T-helper 1 cell treated with Interleukin-12 subunit alpha and Interleukin-12 subunit beta and Interleukin-4 antibody, amounts not matched to agents 30 ng/mL and 1 ng/mL, for 36 hours (primary cell): Measurements from ENCODE around the gene MTMR1. TPM values are rescaled to one million over a fixed set of nuclear protein-coding genes. Genes with fewer than 3 reads are reported as not detected.

ENCODE experiments used
- intact Hi-C: fragments of 100-400 bp; cut with micrococcal nuclease; formaldehyde crosslinking; loops from one replicate; pipeline ENCODE4 v1.15.1; 2024
- total RNA-seq: library from RNA; stranded (reverse); gene quantifications from 2 replicates; pipeline ENCODE4 v1.2.3, GENCODE V29; 2022

MTMR1 gene
- total RNA-seq, 1 donor from 2014 or later, result 58.2 TPM

DNA sequence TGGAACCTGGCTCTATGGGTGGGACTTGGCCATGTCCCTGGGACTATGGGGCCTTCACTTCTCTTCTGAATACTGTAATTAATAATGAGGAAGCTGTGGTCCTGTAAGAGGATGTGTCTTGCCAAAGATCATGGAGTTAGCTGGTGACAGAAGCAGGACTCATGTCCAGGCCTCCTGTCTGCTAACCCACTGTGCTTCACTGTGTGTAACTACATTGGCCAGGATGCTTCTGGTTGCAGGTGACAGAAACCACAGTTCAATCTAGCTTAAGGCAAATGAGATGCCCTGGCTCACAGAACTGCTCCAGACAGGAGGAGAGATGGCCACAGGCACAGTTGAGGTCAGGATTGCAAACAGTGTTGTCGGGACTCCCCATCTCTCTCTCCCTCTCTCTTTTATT is 3.1 kb downstream of the MTMR1 start:
- intact Hi-C loops, result loop anchor here (10.0 kb wide), 1 partner anchor 1192 kb away; the partner anchor contains the start of gene IDS

DNA sequence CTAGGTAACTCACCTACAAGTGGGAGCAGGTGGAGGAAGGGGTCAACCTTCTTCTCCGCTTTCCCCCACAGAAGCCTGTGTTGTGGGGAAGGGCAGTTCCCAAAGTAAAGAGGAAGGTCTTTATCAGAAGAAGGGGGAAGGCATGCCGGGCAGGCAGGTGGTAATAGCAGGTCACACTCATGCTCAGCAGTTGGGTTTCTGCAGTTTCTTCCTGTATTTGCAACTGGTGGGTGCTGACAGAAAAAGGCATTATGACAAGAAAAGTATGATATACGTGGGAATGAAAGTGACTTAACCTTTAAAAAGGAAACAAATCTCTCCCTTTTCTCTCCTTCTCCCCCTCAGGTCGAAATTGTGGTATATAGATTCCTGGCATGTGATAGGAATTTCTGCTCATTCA is 3.7 kb downstream of the MTMR1 start:
- intact Hi-C loops, result loop anchor here (1.0 to 10.0 kb wide), 2 partner anchors 19 to 1192 kb away; partner anchors contain the start of gene IDS

DNA sequence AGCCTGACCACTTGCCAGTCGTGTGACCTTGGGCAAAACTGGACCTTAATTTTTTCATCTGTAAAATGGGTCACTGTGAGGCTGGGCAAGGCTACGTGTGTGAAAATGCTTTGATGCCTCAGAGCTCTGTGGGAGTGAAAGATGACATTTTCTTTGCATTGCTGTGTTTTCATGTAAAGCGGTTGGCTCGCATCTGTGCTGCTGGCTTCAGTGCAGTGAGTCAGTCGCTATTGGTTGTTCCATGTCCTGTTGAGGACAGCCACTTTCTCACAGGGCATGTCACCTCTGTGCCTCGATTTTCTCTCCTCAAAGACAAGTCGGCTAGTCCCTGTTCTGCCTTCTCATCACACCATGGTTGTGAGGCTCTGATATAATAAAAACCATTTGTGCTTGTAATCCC is 4.4 kb downstream of the MTMR1 start:
- intact Hi-C loops, result loop anchor here (1.0 to 10.0 kb wide), 2 partner anchors 19 to 1193 kb away; partner anchors contain the start of gene IDS

DNA sequence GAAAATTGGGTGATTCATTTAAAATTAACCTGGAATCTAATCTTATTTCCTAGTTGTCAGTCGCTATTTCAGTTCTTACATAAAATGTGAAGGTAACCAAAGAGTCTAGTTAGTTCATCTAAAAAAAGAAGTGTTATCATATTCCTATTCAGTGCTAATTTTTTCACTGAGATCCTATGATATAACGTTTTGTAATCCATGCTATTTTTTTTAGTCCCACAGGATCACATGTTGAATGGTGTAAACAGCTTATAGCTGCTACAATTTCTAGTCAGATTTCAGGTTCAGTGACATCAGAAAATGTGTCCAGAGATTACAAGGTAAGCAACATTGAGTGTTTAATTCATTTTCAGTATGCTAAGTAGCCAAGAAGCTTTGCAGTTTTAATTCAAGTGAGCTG is 5.8 kb downstream of the MTMR1 start:
- intact Hi-C loops, result loop anchor here (10.0 kb wide), 1 partner anchor 1194 kb away; the partner anchor contains the start of gene IDS

DNA sequence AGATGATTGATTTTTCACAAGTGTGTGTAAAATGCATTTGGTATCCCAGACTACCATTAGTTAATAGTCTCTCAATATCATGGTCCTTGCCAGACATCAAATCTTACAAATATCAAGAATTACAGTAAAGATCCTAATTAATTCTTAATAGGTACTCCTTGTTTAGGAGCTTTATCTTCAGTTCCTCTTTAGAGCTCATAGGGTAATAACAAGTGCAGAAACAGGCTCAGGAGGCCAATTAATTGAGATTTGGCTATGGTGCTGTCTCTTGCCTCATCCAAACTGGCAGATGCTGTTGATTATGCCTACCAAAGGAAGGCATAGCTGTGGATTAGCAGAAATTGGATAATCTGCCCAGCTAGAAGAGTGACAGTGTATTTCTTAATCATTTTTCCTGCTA is 6.9 kb downstream of the MTMR1 start:
- intact Hi-C loops, result no loop called here

DNA sequence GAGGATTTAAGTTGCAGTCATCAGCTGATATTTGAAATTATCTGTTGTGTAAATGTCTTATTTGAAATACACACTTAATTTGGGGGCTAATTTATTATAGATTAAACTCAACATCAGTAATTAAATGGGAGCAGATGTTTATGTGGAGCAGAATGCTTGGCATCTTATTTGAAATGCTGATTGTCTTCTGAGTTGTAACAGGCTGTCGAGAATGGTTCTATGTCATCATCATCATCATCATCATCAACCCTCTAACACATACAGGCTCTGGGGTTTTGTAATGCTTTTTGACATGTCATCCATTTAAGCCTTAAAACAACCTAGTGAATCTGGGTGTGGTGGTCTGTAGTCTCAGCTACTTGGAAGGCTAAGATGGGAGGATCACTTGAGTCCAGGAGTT is 8.2 kb downstream of the MTMR1 start:
- intact Hi-C loops, result no loop called here

DNA sequence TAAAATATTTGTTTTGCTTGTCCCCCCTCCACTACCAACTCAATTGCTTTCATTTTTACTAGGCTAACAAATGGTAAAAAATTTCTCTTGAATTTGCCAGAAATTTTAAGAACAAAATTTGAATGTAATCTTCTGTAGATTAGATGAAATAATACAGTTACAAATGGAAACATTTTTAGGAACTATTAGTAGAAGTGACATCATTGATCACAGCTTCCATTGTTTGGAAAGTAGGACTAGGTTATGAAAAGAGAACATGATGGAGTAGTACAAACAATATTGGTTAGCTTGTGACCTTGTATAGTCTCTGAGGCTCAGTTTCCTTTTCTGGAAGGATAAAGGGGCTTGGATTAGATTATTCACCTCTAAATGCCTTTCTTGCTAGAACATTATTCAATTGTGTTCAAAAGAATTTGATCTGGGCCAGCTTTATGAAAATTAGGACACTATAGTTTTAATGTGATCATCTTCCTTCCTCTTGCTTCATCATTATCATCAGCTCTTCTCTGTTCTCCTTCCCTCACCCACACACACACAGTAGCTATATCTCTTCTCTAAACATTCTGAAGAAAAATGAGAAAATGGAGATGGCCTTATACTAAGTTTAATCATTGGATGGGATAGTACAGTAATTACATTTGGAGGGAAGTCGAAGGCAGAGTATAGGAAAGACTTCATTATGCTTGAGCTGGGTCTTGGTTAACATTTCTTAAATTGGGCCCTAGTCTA is 9.9 kb downstream of the MTMR1 start:
- intact Hi-C loops, result no loop called here

DNA sequence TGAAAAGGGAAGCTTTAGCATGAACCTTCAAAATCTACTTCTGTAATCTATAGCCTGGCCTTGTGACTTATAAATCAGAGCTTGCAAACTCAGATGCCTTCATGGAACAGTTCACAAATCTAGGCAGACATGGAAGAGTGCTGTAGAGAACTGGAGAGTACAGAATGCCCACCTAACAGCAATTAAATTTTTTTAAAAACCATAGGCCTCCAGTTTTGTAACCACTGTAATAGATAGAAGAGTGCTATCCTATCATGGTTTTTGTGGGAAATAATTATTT is 10.4 kb downstream of the MTMR1 start:
- intact Hi-C loops, result no loop called here

DNA sequence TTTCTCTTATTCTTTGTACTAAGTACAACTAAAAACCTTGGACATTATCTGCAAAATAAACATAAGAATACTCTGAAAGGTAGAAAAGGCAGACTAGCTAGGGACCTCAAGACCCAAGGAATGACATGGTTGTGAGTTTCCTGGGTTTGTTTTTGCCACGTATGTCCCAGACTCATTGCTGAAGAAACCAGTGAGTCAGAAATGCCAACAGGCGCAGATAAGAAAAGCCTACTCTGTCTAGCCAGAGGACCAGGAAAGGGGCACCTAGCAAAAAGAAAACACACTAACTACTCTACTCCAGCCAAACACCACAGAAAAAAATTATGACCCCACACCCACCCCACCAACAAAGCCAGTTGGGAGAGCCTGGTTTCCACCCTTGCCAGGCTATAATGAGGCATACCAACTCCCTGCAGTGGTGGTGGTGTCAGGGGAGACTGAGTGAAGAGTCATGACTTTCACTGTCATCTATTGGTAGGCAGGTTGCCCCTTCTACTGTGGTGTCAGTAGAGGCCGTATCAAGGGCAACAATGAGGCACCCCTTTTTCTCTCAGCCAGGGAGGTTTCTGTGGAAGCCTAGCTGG is 10.9 kb downstream of the MTMR1 start:
- intact Hi-C loops, result no loop called here

DNA sequence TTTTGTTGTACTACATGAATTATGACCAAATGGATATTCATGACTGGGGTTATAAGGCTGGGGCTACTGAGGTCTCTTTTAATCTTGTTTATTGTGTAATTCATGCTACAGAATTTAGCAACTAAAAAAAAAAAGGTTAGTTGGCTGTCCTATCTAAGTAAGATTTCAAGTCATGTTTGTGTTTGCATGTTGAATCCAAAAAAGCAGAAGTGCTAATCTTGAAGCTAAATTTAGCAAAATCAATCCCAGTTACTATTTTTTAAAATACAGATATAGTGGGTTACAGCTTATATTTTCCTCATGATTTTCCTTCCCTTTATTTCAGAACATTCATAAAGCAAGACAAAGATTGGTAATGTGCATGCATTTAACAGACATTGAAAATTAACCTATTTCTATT is 19.4 kb downstream of the MTMR1 start:
- intact Hi-C loops, result no loop called here

DNA sequence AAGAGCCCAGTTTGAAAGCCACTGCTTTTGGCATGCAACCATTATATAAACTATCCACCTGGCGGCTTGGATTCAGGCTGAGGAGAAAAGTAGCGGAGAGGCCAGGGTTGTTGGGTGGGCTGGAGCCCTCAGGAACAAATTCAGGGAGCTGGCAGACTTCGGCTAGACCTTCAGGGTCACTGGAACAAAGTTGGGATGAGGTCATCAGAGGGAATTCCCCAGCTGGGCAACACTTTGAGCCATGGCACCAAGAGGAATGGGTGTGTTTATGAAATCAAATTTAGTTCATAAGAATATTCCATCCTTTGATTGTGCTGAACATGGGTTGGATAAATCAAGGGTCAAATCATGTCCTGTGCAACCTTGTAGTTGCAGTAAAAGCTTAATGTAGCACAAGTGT is 22.0 kb downstream of the MTMR1 start:
- intact Hi-C loops, result loop anchor here (5.0 kb wide), 2 partner anchors 138 to 753 kb away; no protein-coding TSS in a partner anchor

DNA sequence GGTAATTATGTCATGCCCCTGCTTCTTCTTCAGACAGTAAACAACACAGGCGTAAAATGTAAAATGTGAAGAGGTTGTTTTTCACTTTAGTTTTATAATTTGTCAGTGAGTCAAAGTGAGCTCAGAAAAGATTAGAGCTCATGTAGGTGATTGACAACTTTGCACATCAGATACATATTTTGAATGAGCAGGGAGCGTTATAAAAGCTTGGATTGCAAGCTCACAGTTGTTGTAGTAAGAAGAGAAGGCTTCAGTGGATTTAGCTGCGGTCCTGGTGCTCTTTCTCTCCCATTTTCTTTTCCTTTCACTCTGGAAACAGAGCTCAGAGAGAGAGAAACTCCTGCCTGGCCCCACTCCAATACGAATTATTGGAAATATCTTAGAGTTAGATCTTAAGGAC is 26.4 kb downstream of the MTMR1 start:
- intact Hi-C loops, result loop anchor here (5.0 kb wide), 2 partner anchors 142 to 757 kb away; no protein-coding TSS in a partner anchor

DNA sequence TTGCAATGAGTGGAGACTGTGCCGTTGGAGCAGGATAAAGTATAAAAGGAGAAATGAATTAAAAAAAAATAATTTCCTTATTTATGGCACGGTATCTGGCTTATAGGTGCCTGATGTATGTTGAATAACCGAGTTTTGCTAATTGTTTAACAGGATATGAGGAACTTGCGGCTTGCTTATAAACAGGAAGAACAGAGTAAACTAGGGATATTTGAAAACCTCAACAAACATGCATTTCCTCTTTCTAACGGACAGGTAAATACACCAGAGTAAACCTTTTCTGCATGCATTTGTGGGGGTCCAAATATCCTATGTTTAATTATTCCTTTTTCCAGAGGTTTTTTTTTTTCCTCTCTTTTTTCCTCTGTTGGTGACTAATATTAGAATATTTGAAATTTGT is 36.8 kb downstream of the MTMR1 start:
- intact Hi-C loops, result no loop called here

DNA sequence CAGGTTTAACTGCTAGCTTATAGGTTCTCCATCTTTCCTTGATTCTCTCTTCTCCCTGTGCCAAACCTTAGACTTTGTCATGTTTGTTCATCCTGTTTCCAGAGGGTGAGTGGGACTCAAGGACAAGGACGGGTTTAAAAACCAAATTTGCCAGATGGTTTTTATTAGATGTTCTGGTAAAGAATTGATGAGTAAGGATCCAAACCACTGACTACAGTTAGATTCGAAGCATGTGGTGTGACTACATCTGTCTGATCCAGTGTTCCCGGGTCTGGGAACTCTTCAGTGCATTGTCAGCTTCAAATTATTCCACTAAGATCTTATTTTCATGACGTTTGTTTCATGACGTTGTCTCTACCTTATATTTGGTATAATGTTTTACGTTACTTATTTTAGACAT is 37.5 kb downstream of the MTMR1 start:
- intact Hi-C loops, result no loop called here

DNA sequence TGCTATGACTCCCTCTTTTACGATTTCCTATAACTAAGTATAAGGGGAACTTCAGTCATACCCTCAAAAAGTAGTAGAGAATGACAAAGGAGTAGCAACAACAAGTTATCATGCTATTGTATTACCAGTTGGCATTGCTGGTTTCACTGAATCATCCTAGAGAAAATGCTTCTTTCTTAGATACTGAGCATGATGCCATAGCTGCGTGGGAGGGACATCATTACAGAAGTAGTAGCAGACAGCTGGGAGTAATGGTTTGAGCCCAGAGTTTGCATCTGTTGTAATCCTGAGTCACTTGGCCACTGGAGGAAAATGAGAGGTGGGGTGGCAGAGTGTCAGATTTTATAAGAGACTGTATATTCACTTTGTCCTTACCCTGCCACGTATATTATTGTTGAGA is 38.6 kb downstream of the MTMR1 start:
- intact Hi-C loops, result no loop called here

DNA sequence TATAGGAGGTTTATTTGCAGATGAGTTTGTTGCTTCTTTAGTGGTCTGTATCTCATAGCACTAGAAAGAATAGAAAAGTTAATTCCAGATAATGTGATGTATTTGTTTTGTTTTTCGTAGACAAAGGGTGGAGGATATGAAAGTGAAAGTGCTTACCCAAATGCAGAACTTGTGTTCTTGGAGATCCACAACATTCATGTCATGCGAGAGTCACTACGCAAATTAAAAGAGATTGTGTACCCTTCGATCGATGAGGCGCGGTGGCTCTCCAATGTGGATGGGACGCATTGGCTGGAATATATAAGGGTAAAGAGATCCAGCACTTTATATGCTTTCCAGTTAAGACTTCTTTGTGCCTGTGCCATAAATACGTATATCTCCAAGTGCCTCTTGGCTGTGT is 43.3 kb downstream of the MTMR1 start:
- intact Hi-C loops, result no loop called here

DNA sequence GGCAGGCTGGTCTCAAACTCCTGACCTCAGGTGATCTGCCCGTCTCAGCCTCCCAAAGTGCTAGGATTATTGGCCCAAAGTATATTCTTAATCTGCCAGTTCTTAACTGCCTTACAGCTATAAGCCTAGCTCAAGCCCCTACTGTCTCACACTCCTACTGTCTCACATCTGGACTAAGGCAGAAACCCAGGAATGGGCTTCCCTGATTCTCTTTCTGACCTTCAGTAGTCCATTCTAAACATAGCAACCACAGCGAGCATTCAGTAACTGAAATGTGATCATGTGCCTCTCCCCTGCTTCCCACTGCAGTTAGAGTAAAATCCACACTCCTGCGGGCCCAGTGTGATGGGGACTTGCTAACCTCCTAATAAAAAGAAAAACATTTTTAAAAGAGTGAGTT is 58.9 kb downstream of the MTMR1 start:
- intact Hi-C loops, result no loop called here

DNA sequence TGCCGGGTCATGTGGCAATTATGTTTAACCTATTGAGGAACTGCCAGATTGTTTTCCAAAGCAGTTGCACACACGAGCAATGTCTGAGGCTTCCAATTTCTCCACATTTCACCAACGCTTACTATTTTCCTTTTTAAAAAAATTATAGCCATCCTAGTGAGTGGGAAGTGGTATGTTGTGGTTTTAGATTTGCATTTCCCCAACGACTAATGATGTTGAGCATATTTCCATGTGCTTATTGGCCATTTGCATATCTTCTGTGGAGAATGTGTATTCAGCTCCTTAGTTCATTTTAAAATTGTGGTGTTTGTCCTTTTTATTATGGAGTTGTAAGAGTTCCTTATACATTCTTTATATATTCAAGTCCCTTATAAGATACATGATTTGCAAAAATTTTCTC is 60.2 kb downstream of the MTMR1 start:
- intact Hi-C loops, result no loop called here

DNA sequence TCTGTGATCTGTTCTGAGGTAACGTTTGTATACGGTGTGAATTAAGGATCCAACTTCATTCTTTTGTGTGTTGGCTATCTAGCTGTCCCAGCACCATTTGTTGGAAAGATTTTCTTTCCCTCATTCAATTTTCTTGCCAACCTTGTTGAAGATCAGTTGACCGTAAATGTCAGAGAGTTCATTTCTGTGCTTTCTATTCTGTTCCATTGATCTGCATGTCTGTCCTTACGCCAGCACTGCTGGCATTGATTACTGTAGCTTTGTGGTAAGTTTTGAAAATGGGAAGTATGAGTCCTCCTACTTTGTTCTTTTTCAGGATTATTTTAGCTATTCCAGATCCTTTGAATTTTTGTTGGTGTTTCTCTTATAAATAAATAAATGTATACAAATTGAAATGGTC is 60.8 kb downstream of the MTMR1 start:
- intact Hi-C loops, result no loop called here

DNA sequence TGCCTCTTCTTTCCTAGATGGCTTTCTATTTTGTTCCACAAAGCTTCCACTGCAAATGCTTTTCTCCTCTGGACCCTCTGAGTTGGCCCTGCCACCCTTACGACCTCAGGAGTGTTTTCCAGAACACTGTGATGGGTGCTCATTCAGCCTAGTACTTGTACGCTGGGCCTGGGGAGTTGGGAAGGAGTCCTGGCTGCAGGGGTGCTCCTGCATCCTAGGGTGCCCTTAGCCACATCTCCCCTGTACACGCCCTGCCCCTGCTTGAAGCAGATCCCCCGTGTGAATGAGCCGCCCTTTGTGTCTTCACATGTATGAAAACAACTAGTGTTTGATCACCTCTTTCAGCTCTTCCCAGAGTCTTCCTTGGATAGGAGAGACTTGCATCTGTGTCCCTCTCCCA is 64.2 kb downstream of the MTMR1 start:
- intact Hi-C loops, result no loop called here

DNA sequence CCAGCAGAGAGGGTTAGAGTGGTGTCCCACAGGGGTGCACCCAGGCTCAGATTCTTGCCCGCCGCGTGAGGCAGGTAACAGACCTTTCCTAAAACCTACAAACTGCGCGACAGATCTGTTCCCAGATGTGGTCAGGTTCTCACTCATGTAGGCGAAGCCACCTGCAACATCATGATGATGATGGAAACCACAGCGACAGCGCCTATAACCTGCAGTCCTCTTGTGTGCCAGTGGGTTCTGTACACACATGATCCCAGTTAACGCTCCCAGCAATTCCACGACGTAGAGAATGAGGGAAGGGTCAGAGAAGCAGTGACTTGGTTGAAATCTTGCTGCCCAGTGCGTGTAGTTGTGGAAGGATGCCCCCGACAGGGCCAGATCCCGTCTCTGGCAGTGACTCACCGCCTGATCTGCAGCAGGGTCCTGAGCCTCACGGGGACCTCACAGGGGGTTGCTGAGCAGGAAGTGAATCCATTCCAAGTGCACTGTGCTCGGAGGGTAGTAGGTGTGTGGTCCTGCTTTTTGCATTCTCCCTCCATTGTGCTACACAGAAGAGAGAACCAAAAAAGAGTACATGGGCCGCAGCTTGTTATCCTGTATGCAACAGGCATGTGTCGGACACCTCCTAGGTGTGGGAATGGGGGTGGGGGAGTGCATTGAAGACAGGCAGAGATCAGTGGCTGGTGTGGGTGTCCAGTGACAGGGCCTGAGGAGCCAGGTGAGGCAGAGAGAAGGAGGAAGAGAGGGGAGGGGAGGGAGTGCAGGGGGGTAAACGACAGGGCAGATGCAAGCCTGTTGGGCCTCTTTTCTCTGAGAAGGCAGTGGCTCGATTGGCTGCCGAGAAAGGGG is 66.6 kb downstream of the MTMR1 start:
- intact Hi-C loops, result loop anchor here (10.0 kb wide), 1 partner anchor 635 kb away; the partner anchor contains the start of gene VMA21

DNA sequence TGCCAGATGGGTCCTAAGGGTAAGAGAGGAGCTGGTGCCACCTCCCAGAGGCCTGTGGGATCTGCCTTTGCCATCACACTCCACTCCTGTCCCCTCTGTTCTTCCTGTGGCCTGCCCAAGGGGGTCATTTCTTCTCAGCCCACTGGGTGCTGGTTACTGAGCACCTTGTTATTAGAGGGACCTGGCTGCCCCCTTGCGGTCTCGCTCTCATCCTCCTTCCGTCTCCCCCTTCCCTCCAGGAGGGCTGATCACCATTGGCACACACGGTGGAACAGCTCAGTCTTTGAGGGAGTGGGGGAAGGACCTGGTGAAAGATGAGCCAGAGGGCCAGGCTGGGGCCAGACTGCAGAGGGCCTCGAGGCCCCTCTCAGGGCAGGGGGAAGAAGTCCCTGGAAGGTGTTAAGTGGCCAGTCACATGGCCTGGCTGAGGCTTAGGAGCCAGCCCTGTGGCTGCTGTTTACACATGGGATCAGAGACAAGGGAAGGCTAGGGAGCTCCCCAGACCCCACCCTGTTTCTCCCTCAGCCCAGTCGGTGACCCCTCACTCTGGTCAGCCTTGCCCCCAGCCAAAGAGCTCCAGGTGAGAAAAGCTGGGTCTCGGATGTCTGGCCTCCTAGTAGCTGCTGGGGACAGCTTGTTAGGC is 68.1 kb downstream of the MTMR1 start:
- intact Hi-C loops, result loop anchor here (10.0 kb wide), 1 partner anchor 634 kb away; the partner anchor contains the start of gene VMA21
